Upper lobe of left lung (tissue), 4 donors: Measurements from ENCODE around the gene LOXL1.

Source experiments
- CTCF ChIP-seq, 6 experiments: fragments of 450-650 bp in 4 of 6; fragments of 200-600 bp in 2 of 6; sonication (generic) in 2 of 6; IDR thresholded peaks; one replicate each; pipeline ENCODE4 v1.5.1; 2016 to 2019; ENCODE audit warnings: antibody characterized with exemption in 6 of 6
- POLR2AphosphoS5 ChIP-seq, 2 donors: sonication (generic); formaldehyde crosslinking; IDR thresholded peaks; one replicate each; pipeline ENCODE4 v1.5.1; 2017; ENCODE audit warnings: antibody characterized with exemption in 2 of 2

DNA sequence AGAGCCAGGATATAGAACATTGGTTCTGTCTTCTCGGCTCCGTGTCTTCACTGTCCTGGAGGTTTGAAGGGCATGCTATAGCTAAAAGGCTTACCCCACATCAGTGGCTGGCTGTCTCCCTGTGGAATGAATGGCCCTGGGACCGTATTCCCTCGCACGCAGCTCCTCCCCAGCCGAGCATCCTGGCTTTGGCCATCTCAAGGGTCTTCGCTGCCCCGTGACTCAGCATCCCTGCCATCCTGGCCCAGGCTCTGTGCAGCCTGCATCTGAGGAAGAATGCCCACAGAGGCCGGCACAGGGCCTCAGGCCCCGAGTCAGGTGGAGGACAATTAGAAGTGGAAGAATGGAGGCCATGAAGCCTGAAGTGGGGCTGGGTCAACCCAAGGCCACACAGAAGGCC is 11.0 kb downstream of the LOXL1 start:
- TF ChIP-seq POLR2AphosphoS5 (IDR thresholded peaks at IDR 0.05) (no peak), CTCF (IDR thresholded peaks at IDR 0.05) (no peak)
